ENCODE measurements around the gene PAF1.
A peak's percentile ranks its signal among the peaks of the same experiment; 100 is the strongest.
"Not testable (repeated sequence)": the region's sequence is repeated elsewhere in the genome, so short reads cannot be mapped to it uniquely, and the experiment has no call there.

PAF1 gene

DNA sequence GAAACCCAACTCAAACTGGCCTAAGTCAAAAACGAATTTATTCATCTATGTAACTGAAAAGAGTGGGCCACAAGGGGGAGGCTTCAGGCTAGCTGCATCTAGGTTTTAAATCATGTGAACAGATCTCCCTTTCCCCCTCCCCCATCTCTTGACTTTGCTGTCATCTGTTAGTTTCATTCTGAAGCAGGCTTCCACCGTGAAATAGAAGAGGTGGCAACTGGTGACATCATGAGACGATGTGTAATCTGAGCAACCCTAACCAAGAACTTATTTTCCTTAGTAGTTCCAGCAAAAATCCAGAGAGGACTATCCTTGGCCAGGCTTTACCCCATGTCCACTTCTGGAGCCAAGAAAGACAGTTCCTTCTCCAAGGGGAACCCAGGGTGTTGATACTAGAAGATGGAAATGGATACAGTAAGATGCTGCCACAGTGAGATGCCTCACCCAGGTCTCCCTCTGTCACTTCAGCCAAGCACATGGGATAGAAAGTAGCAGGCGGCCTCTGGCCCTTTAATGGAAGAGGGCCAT is 39.3 kb downstream of the PAF1 start:
- no peak for DNase-seq

DNA sequence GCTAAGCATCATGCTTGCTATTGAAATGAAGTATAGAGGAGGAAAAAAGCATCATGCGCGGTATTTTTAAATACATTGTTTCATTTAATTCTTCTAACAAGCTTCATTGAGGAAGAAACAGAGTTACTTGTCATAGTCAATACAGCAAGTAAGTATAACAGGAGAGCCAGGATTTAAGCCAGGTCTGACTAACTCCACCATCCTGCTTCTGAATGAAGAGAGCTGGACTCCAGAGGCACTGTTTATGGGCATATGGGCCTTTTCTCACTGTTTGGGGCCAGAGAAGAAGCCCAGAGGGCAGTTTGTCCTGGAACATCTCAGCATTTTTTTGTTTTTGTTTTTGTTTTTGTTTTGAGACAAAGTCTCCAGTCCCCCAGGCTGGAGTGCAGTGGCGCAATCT is 40.8 kb downstream of the PAF1 start:
- DNase-seq, result no peak

DNA sequence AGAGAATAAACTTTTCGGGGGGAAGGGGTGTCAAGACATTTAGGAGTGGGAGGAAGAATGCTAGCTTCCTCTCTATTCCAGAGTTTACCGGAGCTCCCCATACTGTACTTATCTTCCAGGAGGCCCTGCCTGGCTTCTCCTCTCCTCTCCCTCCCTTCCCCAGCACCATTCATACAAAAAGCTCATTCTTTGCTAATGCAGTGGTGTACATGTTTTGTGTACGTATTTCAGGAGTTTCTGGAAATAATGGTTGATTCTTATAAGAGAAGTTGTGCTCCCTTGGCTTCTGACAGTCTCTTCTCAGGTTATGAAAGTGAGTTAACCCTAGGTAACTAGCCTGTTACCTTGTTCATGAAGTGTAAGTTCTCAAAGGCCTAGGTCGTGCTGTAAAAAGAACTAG is 41.6 kb downstream of the PAF1 start:
- DNase-seq, result no peak

DNA sequence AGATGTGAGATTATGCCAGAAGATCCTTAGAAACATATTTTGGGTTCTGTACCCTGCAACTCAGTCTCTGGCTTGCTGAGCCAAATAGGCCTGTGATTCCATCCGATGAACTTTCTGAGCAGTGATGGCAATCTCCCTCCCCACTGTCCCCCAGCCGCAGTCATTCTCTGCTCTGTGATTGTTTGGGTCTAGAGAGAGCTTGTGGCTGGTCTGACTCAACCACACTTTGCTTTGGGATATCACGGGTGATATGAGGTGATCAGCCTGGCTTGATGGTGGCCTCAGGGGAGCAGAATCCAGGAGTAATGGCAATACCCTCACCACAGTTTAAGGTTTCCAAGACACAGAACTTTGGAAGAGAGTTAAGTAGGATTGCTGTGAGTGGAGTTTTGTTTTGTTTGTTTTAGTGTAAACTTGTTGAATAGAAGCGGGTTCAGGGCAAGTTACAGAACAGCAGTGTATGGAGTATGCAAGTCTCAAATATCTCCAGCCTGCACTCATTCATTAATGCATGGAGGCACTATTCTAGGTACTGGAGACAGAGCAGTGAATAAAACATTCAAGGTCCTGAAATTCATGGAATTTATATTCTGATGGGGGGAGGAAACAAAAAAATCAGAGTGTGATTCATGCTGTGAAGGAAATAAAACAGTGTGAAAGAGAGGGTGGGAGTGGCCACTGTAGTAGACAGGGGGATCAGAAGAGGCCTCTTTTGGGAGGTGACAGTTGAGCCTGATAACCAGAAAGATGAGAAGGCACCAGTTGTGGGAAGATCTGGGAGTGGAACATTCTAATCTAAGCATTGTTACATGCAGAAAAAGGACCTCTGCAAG is 43.4 kb downstream of the PAF1 start:
- no peak for DNase-seq

DNA sequence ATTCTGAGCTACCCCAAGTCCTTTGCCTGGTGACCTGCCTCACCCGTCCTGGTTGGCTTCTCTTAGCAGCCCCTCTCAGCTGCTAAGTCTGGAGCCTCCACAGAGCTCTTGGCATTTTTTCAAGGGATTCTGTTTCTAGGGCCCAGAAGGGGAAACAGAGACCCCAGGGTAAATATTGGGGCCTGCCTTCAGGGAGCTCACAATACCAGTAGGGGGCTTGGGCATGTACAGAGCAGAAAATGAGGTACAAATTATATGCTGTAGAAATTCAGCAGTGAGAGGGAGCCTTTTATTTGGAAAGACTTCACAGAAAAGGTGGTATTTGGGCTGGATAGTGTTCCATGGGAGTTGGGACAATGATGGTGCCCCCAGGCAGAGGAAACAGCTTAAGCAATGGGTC is 45.0 kb downstream of the PAF1 start:
- DNase-seq, result no peak

DNA sequence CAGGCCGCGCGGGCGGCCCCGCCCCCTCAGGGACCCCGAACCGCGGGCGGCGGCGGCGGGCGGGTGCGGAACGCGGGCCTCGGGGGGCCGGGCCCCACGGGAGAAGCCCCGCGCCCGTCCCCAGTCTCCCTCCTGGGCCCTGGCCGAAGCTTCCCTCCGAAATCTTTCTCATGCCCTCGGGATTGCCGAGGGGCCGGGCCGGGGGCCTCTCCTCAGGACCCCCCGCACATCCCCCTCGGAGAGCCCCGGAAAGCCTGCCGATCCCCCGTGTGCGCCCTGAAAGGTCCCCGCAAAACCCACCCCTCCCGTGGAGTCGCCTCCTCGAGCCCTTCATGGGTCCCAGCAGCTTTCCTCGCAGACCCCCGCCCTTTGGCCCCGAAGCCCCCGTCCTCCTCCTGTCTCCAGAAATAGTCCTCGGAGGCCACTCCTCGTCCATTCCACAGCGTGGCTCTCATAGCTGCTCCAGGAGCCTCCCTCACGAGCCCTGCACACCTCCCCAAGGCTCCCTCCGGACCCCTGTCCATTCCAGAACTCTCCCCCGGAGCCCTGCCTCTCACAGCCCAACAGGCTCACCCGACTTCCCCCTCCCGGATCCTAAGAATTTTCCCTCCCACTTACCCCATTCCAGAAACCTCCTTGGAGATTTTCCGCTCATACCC is 48.1 kb downstream of the PAF1 start:
- DNase-seq, result no peak

DNA sequence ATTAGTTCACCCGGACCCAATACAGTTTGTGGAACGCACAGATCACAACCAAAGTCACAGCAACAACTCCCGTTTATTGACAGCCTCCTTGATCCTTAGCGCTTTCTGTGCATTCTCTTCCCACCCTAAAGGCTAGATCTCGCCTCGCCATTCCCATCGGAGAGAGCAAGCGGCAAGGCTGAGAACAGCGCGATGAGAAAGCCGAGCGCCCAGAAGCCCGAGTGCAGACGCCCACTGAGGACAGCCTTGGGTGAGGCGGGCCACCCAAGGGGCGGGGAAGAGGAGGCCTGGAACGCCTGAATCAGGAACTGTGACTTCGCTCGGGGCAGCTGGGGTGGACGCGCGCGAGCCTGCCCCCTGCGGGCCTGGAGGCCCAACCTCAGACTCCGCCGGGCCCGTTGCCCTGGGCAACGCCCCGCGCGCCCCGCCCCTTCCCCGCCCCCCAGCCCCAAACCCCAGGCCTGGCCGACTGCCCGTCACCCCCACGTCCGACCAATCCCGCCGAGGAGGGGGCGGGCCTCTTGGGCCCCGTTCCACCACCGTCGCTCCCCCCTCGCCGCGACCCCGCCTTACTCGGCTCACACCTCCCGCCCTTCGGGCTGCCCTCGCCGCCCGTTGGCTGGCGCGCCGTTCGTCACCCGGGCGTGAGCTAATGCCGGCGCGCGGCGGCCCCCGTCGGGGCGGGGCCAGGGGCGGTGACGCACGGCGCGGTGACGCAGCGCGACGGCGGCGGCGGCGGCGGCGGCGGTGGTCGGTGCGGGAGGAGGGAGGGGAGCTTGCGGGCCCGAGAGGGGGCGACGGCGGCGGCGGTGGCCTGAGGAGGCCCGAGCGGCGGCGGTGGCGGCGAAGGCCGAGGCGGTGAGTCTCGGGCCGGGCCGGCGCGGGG is 48.9 kb downstream of the PAF1 start, which contains the start of gene SAMD4B:
Gene SAMD4B, plus strand, starts transcription at position 703 of the 886 bp plus-strand sequence. CDS start 14,473 bp downstream, outside the sequence.
- DNase-seq, result peak; percentile 99

DNA sequence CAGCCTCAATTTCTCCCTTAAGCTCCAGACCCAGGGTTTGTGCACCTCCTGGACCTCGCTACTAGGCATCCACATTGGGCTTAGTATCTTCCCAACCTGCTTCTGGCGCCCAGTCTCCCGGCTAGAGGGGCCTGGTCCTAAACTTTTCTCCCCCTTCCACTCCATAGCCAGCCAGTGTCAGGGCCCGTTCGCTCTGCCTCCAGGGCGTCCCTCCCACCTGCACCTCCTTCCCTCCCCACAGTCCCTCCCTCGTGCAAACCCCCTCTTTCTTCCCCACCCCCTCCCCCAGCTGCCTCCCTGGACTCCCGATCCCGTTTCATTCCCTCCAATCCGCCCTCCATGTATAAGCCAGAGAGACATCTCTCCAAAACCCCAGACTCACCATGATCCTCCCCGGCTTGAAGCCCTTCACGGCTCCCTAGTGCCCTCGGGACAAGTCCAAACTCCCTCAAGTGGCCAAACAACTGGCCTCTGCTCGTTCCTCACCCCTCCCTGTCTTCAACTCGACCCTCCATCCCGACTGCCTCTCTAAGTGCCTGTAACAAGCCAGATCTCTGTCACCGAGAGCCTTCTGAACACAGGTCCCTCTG is 49.7 kb downstream of the PAF1 start:
- DNase-seq, result peak; percentile 61 to 65

DNA sequence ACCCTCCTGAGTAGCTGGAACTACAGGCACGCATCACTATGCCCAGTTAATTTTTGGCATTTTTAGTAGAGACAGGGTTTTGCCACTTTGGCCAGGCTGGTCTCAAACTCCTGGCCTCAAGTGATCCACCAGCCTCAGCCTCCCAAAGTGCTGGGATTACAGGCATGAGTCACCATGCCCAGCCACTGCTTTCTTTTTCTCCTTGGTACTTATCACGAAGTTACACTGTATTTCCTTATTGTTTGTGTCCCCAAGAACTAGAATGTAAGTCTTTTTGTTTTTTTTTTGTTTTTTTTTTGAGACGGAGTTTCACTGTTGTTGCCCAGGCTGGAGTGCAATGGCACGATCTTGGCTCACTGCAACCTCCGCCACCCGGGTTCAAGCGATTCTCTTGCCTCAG is 50.8 kb downstream of the PAF1 start:
- DNase-seq, result not testable (repeated sequence)

DNA sequence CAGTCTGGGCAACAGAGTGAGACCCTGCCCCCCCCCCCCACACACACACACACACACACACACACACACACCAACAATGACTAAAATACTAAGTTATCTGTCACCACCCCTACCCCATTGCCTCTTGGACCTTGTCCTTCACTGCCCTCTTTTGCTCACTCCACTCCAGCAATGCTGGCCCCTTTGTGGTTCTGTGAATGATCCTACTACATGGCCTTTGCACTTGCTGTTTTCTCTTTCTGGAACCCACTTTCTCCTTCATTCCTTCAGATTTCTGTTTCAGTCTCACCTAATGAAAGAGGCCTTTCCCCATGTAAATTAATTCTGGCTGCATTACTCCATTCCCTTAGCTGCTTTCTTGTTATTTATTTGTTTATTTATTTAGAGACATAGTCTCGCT is 51.2 kb downstream of the PAF1 start:
- DNase-seq, result no peak

DNA sequence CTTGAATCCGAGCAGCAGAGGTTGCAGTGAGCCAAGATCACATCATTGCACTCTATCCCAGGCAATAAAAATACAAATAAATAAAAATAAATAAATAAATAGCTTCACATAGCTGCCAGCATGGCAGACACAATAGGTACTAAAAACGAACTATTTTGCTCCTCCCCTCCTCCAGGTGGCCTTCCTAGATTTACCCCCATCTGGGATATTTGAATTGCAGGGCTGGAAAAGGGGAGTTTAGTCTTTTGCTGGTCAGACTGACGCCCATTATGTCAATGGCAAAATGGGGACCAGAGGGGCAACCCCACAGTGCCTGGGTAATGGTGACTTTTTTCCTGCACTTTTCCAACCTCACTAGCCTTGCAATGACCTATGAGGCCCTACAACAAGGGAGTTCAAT is 54.4 kb downstream of the PAF1 start:
- DNase-seq, result no peak

Data from SHP77 (cell line).